ENCODE measurements around the gene ESPL1.

DNA sequence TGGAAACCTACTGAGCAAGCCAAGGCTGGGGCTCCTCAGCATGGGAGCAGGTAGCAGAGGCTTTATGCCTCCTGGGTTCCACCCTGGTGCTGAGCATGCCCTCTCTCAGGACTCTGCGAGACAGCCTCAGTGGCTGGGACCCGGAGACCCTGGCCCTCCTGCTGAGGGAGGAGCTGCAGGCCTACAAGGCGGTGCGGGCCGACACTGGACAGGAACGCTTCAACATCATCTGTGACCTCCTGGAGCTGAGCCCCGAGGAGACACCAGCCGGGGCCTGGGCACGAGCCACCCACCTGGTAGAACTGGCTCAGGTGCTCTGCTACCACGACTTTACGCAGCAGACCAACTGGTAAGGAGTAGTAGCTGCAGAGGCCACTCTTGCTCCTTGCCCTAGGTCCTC is 8.4 kb downstream of the ESPL1 start:
- TF ChIP-seq CTCF (IDR thresholded peaks at IDR 0.05) = no peak
- no peak for TF ChIP-seq POLR2A (IDR thresholded peaks at IDR 0.05)
- no peak for TF ChIP-seq POLR2AphosphoS5 (IDR thresholded peaks at IDR 0.05)

Measured in breast epithelium (tissue), 3 donors.